ENCODE results near the gene RHEB.

RHEB gene

GRCh38 chr7:151451626-151452571 is 67.8 kb downstream of the RHEB start:
- DNase-seq (ENCODE audit: low read depth in 3 of 3, low spot score in 1 of 3), result no peak

GRCh38 chr7:151451156-151451555 is 68.5 kb downstream of the RHEB start:
- DNase-seq (ENCODE audit: low read depth in 3 of 3, low spot score in 1 of 3), result no peak

- DNase-seq (ENCODE audit: low read depth in 3 of 3, low spot score in 1 of 3), result no peak
These were observed 69.7 kb downstream of the RHEB start for GRCh38 chr7:151449990-151450389.

- peak; percentile 47 to 66 (median 55) for DNase-seq (ENCODE audit: low read depth in 3 of 3, low spot score in 1 of 3)
These were observed 71.1 kb downstream of the RHEB start for GRCh38 chr7:151448261-151449252.

- no peak for DNase-seq (ENCODE audit: low read depth in 3 of 3, low spot score in 1 of 3)
These were observed 71.8 kb downstream of the RHEB start for GRCh38 chr7:151447901-151448260.

GRCh38 chr7:151447312-151447711 is 72.4 kb downstream of the RHEB start:
- no peak for DNase-seq (ENCODE audit: low read depth in 3 of 3, low spot score in 1 of 3)

- no peak for DNase-seq (ENCODE audit: low read depth in 3 of 3, low spot score in 1 of 3)
These were observed 73.3 kb downstream of the RHEB start for GRCh38 chr7:151446412-151446811.

- DNase-seq (ENCODE audit: low read depth in 3 of 3, low spot score in 1 of 3), result no peak
These were observed 75.1 kb downstream of the RHEB start for GRCh38 chr7:151444632-151445031.

- DNase-seq (ENCODE audit: low read depth in 3 of 3, low spot score in 1 of 3), result no peak
These were observed 76.8 kb downstream of the RHEB start for GRCh38 chr7:151442776-151443496.

GRCh38 chr7:151440799-151441445 is 78.8 kb downstream of the RHEB start:
- no peak for DNase-seq (ENCODE audit: low read depth in 3 of 3, low spot score in 1 of 3)

GRCh38 chr7:151439855-151440798 is 79.6 kb downstream of the RHEB start, which contains the start of gene CRYGN:
CRYGN (minus strand) TSS chr7:151440141; CDS start chr7:151439917, 224 bp downstream.
- DNase-seq (ENCODE audit: low read depth in 3 of 3, low spot score in 1 of 3), result no peak

- no peak for DNase-seq (ENCODE audit: low read depth in 3 of 3, low spot score in 1 of 3)
These were observed 80.7 kb downstream of the RHEB start for GRCh38 chr7:151438864-151439601.

GRCh38 chr7:151437866-151438516 is 81.7 kb downstream of the RHEB start:
- DNase-seq (ENCODE audit: low read depth in 3 of 3, low spot score in 1 of 3), result no peak

GRCh38 chr7:151437159-151437553 is 82.5 kb downstream of the RHEB start:
- no peak for DNase-seq (ENCODE audit: low read depth in 3 of 3, low spot score in 1 of 3)

- DNase-seq (ENCODE audit: low read depth in 3 of 3, low spot score in 1 of 3), result no peak
These were observed 83.1 kb downstream of the RHEB start for GRCh38 chr7:151436446-151437158.

GRCh38 chr7:151435971-151436370 is 83.7 kb downstream of the RHEB start:
- no peak for DNase-seq (ENCODE audit: low read depth in 3 of 3, low spot score in 1 of 3)

- no peak for DNase-seq (ENCODE audit: low read depth in 3 of 3, low spot score in 1 of 3)
These were observed 84.4 kb downstream of the RHEB start for GRCh38 chr7:151435103-151435916.
